HG03039 (cell line): ENCODE data around the gene HOXC9.

Experiments
- ATAC-seq: cut with Tn5 transposase; IDR thresholded peaks from one replicate; pipeline ENCODE4 v1.9.1; 2021; ENCODE audit warnings: mild to moderate bottlenecking, moderate library complexity; ENCODE audit not compliant: unreplicated experiment

The HOXC9 gene

DNA sequence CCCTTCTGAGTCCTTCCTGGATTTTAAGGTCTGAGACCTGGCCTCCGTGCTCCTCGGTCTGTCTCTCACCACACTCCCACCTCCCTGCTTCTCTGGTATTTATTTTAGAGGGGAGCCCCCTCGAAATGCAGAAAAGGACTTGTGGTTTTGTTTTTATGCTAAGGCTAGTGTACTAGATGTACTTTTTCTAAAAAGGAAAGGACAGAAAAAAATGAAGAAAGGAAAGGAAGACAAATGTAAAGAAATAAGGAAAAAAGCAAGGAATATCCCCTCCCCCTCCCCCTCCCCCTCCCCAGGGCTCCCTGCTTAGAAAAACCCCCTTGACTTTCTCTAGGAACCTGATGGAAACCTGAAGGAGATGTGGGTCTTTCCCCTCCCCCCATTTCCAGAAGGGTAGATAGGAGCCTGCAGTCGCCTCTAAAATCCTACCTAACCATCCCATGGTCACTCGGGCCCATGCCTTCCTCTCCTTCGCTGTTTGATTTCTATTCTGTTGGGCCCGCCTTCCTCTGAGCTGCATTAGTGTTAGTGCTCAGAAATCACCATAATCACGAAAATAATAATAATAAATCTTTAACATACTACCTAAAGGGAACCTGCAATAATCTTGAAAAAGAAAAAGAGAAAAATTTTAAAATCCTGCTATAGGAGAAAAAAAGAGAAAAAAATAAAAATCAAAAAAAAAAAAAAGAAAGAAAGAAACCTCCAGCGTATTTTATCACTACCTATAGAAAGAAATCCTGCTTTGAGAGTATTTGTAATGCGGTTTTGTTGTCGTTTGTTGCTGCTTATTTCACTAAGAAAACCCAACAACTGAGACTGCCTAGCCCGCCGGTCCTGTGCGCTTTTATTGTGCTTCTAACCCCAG lies 11.9 kb downstream of the HOXC9 start:
- no peak for ATAC-seq

DNA sequence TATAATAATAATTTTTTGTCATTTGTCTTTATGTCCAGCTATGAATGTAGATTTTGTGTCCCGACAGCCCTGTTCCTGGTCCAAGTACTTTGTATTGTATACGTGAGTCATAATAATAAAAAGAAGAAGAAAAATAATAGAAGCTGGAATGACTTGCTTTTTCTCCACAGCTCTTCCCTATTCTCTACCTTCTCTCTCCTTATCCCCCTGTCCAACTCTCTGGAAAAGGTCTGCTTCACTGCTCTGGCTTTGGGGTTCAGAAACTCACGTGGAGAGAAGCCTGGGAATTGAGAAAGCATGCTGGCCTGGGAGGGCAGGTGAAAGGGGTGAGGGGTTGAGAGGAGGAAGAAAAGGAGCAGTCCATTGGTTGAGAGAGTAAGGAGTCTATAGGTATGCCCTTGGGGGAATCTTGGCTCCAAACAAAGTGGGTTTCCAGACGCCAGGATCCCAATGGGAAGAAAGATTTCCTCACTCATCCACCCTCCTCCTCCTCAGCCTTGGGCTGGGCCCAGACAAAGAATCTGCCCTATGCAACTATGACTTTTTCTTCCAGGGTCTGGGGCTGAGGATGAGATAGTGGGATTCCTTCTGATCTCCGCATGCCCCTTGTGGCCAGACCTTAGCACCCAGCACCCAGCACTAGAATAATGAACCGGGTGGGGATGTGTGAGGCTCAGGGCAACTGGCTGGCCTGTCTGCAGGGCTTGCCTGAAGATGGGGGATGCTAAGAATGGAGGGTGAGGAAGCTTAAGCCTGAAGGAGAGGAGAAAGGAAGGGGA lies 12.9 kb downstream of the HOXC9 start:
- no peak for ATAC-seq

DNA sequence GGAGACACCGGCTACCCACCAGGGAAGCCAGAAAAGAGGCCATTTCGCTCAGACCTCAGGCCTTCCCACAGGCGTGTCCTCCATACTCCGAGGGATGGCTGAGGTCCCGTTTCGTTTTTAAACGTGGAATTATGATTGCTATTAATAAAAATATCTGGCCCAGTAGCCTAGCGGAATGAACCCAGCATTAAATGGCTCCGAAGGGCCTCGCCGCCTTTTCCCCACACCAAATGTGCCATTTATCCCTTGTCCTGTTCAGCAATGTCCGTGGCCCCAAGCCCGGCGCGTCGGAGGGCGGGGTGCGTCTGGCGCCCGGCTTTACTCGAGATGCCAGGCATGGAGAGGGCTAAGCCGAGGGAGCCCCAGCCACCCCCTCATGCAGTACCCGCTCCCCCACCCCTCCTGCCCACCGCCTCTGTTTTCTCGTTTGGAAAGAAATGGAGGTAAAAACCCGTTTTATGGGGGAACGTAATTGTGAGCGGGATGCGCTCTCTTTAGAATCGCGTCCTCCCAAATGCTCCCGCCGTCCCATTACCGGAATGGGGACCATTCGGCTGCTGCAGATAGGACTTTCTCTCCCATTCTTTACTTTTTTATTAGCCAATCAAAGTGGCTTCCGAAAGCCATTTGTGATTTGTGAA lies 14.5 kb downstream of the HOXC9 start:
- ATAC-seq = no peak

DNA sequence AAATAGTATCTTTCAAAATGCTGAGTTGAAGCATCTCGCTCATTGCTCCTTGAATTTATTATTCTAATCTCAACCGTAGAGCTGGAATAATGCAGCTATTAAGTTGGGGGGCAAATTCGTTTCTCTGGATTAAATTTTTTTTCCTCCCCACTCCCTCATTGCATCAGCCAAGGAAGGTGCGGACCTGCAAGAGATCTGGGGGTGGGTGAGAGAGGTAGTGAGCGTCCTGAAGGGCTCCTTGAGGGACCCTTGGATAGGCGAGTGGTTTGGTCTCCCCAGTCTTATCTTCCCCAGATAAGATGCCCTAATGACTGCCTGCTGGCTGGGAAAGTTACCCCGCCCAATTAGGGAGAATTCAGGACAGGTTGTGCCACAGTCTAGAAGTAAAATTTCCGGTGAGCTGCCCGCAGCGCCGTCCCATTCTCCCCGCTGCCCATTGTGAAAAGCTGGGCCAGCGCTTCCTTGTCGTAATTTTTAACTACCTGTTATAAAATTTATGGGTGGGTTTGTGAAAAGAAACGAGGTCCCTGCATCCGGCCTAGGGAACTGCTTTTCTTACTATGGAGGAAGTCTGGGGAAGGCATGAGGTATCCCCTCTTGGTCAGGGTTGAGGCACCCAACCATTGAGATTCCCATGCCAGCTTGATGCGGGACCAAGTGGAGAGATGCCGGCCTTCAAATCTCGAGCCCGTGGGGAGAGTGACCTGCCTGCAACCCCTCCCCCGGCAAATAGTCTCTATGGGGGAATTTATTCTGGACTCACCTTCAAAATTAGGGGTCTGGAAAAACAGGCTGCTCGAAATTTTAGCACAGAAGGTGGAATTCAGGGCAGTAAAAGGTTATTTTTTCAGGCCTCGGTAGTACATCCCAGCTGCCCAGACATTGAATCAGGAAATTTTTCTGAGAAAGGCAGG lies 15.3 kb downstream of the HOXC9 start:
- ATAC-seq = no peak

DNA sequence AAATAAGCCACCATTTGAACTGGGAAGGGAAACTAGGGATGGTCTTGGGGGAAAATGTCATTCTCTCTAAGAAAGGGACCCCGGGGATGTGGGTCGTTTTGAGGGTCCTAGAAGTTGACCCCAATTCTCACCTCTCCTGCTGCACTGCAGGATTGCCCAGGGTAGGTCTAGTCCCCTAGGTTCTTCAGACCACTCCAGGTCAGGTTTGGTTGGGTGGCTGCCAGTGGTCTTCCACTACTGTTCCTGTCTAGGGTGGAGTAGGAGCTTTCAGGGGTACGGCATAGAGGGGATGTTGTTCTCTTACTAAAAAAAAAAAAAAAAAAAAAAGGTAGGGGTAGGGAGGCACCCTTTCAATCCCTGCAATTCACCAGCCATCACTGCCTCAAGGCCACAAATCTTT lies 16.1 kb downstream of the HOXC9 start:
- ATAC-seq = no peak

DNA sequence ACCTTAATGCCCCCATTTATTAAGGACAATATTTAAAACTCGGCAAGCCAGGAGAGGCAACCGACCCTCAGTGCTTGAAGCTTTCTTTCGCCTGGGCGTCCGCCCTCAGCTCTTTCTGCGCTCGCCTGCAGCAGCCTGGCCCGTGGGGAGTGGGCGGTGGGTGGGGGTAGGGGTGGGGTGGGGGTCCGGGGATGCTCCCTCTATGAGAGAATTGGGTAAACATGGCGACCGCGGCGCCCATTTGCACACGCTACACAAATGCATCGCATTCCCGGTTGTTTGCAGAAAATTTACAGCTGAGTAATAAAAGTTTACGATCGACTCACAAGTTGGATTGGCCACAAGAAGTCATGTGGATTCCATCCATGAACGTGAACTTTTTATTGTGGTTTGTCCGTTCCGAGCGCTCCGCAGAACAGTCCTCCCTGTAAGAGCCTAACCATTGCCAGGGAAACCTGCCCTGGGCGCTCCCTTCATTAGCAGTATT lies 16.6 kb downstream of the HOXC9 start:
- ATAC-seq = no peak

DNA sequence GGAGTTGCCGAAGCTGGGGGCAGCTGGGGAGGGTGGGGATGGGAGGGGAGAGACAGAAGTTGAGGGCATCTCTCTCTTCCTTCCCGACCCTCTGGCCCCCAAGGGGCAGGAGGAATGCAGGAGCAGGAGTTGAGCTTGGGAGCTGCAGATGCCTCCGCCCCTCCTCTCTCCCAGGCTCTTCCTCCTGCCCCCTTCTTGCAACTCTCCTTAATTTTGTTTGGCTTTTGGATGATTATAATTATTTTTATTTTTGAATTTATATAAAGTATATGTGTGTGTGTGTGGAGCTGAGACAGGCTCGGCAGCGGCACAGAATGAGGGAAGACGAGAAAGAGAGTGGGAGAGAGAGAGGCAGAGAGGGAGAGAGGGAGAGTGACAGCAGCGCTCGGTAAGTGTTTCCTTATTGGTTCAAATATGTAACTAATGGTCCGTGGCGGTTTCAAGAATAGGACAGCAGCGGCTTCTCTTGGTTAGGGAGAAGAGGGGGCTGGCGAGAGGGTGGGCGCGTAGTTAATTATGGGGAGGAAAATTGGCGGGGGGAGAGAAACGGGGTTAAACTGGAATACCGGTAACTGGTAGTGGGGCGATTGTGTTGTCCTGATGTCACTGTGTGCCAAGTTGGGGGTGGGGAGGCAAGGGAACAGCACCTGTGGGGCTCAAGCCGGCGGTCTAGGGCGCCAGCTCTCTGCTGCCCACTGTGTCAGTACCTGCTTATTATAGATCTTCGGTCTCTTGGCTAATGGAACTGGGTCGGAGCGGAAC lies 17.2 kb downstream of the HOXC9 start:
- peak; percentile 11 for ATAC-seq

DNA sequence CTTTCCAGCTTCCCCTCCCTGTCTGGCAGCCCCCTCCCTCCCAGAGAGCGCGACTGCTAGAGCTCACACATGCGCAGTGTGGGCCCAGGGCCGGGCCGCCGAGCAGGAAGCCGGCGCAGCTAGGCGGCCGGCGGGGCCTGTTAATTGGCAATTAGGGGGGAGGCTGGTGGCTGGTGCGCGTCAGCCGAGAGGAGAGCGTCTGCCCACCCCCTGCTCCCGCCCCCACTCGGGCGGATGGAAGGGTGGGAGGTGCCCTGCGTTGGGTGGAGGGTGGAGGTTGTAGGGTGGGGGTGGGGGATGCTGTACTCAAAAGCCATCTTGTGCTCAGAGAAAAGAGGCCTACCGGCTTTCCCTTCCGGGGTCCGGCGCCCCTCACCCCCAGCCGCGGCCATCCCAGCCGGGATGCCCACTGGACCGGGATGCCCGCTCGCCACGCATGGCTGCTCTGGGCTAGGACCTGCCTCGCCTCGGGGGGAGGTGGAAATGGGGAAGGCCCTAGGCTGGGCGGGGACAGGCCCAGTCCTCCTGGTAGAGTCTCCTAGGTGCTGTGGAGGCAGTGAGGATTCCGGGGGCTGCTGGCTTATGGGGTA lies 18.0 kb downstream of the HOXC9 start:
- ATAC-seq = peak; percentile 56

DNA sequence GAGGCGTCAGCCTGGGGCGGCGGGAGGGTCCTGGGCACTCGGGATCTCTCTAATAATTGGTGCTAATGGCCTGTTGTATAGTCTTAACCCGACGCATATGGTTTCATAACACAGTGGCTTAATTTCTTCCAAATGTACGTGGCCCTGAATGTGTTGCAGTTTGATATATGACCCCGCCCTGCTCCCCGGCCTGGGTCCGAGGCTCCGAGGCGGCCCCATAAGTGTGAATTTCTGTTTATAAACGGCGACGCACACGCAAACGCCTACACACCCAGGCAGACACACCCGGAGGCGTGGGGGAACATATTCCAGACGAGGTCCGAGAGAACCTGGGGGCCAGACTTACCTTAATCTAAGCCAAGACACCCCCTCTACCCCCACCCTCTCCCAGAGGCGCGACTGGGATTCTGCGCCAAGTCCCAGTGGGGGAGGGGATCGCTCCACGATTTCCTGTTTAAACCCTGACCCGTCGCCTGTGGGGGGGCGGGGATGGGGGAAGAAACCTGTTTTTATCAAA lies 18.6 kb downstream of the HOXC9 start:
- ATAC-seq = no peak

DNA sequence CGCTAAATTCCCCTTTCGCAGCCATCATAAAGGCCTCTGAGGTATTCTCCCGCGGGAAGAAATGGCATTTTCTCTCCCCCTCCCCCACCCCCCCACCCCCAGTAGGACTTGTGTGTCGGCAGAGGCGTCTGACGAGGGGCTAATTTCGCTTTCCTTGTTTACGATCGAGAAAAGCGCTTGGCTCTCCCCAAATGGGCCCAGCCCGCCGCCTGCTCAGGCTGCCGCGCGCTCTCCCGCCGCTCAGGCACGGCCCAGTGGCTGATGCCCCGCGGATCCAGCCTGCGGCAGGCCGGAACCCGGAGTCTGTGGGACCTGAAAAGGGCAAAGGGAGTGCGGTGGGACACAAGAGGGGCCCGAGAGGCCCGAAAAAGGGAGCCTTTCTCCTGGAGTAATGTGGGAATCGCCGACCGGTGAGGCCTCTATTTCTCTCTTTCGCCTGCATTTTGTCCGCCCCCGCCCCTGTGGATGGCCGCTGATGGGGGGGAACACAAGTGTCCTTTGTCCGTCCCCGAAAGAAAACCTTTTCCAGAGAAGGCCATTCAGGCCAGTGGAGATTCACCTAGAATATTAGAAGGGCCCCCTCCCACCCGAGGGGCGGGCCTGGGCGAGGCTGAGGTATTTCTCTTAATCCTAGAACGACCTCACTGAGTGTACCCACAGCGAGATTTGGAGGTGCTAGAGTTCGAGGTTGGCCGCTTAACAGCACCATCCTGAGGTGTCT lies 19.3 kb downstream of the HOXC9 start:
- no peak for ATAC-seq

DNA sequence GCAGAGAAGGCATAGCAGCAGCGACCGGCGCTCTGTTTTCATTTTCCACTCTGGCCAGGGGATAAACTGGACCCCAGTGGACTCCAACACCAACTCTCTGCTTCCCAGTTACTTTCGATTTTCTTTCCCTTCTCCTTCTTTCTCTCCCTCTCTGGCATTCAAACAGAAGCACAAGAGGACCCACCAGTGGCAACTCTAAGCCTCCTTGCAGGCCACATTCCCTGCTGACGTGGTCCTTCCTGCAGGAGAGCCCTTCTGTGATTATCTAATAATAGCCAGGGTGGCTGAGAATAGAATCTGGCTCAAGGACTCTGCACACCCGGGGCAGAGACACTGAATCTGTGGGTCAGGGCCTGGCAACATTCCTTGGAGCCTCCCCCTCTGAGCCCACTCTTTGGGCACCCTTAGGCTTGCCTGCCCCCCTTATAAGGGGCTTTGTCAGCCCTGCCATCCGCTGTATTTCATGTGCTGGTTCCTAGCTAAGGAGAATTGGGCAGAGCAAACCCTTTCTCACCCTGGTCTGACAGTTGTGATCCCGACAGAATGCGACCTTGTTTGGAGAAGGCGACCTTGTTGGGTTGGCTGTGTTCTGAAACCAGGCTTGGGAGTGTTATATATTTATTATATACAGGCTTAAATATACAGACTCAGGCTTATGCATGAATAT lies 20.1 kb downstream of the HOXC9 start:
- no peak for ATAC-seq

DNA sequence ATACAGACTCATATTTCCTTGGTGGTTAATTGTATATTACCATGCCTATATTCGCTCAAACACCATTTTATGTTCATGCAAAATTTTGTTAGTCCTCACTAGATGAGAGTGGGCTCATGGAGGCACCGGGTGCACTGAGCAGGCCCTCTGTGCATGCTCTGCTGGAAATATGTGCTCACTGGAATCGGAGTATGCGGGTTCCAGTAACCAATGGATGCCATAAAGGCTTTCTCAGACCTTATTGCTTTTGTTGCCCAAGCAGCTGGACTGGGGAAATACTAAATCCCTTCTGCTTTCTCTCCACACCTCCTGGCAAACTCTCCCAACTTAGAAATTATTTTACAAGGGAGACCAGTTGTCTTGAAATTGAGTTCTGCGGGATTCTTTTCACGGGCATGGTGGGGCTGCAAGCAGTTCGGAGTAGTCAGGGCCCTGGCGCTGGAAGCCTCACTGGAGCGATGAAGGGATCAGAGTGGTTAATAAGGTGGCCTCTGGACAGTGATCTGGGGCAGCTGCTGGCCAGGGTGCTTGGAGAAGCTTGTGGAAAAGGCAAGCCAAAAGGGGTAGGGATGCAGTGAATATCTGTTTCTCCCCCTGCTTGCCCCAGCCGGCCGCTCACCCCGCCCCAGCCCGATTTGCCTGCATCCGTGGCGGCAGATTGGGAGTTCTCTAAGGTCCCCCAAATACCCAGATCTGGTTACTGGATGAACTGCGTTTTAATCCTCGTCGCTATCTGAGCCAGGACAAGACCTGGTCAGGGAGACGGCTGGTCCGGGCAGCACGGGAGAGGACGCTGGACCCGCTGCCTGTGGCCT lies 20.8 kb downstream of the HOXC9 start:
- no peak for ATAC-seq

DNA sequence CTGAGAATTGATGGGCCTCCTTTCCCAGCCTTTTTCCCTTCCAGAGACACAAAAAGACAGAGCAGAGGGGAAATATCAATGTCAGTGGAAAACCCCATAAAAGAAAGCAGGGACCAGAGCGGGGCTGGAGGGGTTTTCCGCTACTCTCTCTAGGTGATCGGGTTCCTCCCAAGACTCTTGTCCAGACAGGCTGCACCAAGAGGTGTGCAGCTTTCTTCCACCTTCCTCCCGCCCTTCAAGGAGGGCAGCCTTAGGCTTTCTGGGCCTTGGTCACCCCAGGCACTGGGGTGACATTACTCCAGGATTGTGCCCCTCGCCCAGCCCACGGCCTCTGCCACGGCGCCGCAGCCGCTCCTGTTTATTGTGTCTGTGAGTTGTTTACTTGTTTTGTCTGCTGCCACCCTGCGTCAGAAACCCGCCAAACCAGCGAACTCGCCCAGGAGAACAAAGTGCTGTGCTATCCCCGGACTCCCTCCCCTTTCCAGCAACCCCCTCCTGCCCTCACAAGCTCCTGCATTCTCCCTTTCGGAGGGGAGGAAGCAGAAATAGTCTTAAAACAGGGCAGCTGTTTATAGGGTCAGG lies 21.6 kb downstream of the HOXC9 start:
- no peak for ATAC-seq

DNA sequence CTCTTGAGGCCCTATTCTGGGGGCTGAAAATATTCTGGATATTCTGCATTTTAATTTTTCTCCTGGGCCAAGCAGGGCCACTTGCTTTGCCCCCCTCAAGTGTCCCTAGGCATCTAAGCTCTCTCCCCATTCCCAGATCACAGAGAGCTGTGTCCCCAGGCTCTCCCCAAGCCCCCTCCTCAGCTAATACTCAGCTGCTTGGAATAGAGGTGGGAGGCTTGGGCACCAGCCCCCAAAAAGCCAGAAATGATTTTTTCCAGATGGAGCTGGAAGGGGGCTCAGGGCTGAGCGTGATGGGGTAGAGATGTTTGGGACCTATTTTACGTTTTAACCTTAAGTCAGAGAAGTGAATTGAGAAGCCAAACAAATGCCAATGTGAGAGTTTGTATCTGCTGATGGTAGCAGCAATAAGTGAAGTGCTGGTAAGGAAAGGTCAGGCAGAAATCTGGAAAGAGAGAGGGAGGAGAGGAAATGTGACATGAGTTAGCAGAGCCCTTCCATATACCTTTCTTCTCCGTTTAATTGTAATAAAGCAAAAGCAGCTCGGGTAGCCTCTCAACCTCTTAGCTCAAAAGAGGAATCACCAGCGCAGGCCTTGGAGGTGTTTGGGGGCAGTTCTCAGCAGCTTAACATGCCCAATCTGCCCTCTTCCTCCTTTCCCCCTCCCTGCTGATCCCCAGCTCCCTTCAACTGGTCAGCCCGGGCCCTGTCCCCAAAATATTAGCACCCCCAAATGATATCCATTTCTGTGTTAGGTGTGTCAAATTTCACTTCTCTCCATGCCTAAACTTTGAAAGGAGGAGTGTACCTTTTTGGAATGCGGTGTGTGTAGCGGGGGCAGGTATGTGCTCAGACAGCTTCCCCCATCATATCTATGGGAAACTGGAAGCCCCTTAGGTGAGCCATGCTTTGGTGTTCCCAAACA lies 23.3 kb downstream of the HOXC9 start:
- no peak for ATAC-seq

DNA sequence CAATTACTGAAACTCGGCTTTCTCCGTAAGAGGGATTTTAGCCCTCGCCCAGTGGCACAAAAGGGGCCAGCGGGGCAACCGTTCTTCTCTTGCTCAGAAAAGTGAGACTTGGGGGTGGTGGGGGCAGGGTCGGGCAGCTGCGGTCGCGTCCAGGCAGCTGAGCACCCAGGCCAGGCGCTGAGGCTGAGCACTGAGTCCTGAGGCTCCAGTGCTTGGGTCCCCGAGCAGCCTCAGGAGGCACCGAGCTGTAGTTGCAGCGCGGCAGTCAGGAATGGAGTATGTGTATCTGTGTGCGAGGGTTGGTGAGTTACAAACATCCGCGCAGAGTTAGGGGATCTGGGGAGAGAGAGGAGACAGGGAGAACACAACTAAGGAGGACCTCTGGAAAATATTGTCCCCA lies 24.2 kb downstream of the HOXC9 start:
- ATAC-seq = no peak
